ENCODE data around the gene ITGB2.
A peak's percentile ranks its signal among the peaks of the same experiment; 100 is the strongest.
"Not testable (repeated sequence)": the region's sequence is repeated elsewhere in the genome, so short reads cannot be mapped to it uniquely, and the experiment has no call there.

Gene ITGB2

GRCh38 chr21:44925378-44925755 lies 4.7 kb upstream of the ITGB2 start:
- no peak for DNase-seq

GRCh38 chr21:44924606-44925377 lies 4.1 kb upstream of the ITGB2 start:
- DNase-seq: no peak

GRCh38 chr21:44923480-44924084 lies 2.9 kb upstream of the ITGB2 start:
- no peak for DNase-seq

GRCh38 chr21:44921928-44922327 lies 1.2 kb upstream of the ITGB2 start:
- DNase-seq: no peak

GRCh38 chr21:44919913-44920693 lies 596 bp downstream of the ITGB2 start:
- no peak for DNase-seq

- no peak for DNase-seq
Observed at GRCh38 chr21:44919111-44919912, 1.4 kb downstream of the ITGB2 start.

GRCh38 chr21:44918581-44919033 lies 2.1 kb downstream of the ITGB2 start:
- DNase-seq: no peak

GRCh38 chr21:44918107-44918470 lies 2.6 kb downstream of the ITGB2 start:
- no peak for DNase-seq

- no peak for DNase-seq
Observed at GRCh38 chr21:44917446-44918106, 3.1 kb downstream of the ITGB2 start.

- no peak for DNase-seq
Observed at GRCh38 chr21:44916965-44917364, 3.7 kb downstream of the ITGB2 start.

- DNase-seq: no peak
Observed at GRCh38 chr21:44914176-44914874, 6.4 kb downstream of the ITGB2 start.

- no peak for DNase-seq
Observed at GRCh38 chr21:44913425-44914175, 7.1 kb downstream of the ITGB2 start.

- not testable (repeated sequence) for DNase-seq
Observed at GRCh38 chr21:44912506-44913412, 7.9 kb downstream of the ITGB2 start.

GRCh38 chr21:44912158-44912473 lies 8.6 kb downstream of the ITGB2 start:
- DNase-seq: no peak

GRCh38 chr21:44911384-44912157 lies 9.1 kb downstream of the ITGB2 start:
- DNase-seq: peak; percentile 81

GRCh38 chr21:44911068-44911383 lies 9.7 kb downstream of the ITGB2 start:
- no peak for DNase-seq

GRCh38 chr21:44910229-44911067 lies 10.3 kb downstream of the ITGB2 start:
- no peak for DNase-seq

- no peak for DNase-seq
Observed at GRCh38 chr21:44909719-44910118, 11.0 kb downstream of the ITGB2 start.

GRCh38 chr21:44908908-44909307 lies 11.8 kb downstream of the ITGB2 start:
- no peak for DNase-seq

Measured in NCI-H1694 (cell line).